GM12878 (cell line): ENCODE results near the gene MUC12. TPM values are rescaled to one million over a fixed set of nuclear protein-coding genes. Genes with fewer than 3 reads are reported as not detected.

Experiments used
- ATAC-seq: fragments of 200-7000 bp; cut with Tn5 transposase; 3 replicates; pipeline ENCODE4 v1.9.1; 2020; ENCODE audit warnings: mild to moderate bottlenecking, moderate library complexity
- BruUV-seq: library from RNA; stranded (reverse); fragments of 400-500 nt; replicated peaks from 2 replicates; lab custom pipeline; 2021; lab: Mats Ljungman, UMichigan
- CTCF ChIA-PET: fragments of 300-600 bp; sonication (Branson Sonifier 250); formaldehyde crosslinking; extraction: SDS; loops from one replicate; lab custom pipeline; 2021; ENCODE audit warnings: inconsistent platforms; lab: Yijun Ruan, JAX
- POLR2A ChIA-PET: fragments of 350-600 bp; formaldehyde crosslinking; extraction: SDS; loops from one replicate; lab custom pipeline; 2021; ENCODE audit warnings: inconsistent platforms; lab: Charles Lee
- RAD21 ChIA-PET: fragments of 300-600 bp; sonication (Branson Sonifier 250); formaldehyde crosslinking; loops from one replicate; lab custom pipeline; 2023; ENCODE audit warnings: antibody characterized with exemption; ENCODE audit not compliant: unreplicated experiment; lab: Charles Lee
- SMC1A ChIA-PET: fragments of 300-600 bp; sonication (Branson Sonifier 250); formaldehyde crosslinking; loops from one replicate; lab custom pipeline; 2023; ENCODE audit not compliant: unreplicated experiment, uncharacterized antibody; lab: Charles Lee
- DNase-seq: peaks from one replicate; pipeline ENCODE4 v3.0.0-alpha.2; 2011; ENCODE audit warnings: low read depth, low spot score
- FAIRE-seq: peaks from 3 replicates; lab custom pipeline; 2011; peaks lifted over from hg19 to GRCh38; lab: Jason Lieb, UNC
- H2AFZ ChIP-seq: 2 replicates; pipeline ENCODE4 v1.6.0; 2011; ENCODE audit warnings: low read depth, low read length, control low read depth; ENCODE audit not compliant: control insufficient read depth
- H3K27ac ChIP-seq: 2 replicates; pipeline ENCODE4 v1.5.1; 2011; ENCODE audit warnings: control low read depth; ENCODE audit not compliant: control insufficient read depth, insufficient read depth
- H3K27me3 ChIP-seq, 2 experiments: replicated peaks in 1 of 2; 2 replicates each; pipeline versions ENCODE4 v1.6.0 to v1.6.1; 2011; ENCODE audit warnings: low read length in 1 of 2; ENCODE audit not compliant: control insufficient read depth in 2 of 2, insufficient read depth in 2 of 2
- H3K36me3 ChIP-seq, 2 experiments: 2 replicates each; pipeline ENCODE4 v1.5.1; 2011; ENCODE audit warnings: low read length in 1 of 2; ENCODE audit not compliant: control insufficient read depth in 2 of 2, insufficient read depth in 2 of 2
- H3K4me1 ChIP-seq: 2 replicates; pipeline ENCODE4 v1.6.1; 2011; ENCODE audit warnings: mild to moderate bottlenecking, low read length, moderate library complexity, mixed read lengths; ENCODE audit not compliant: control insufficient read depth, insufficient read depth
- H3K4me2 ChIP-seq: 2 replicates; pipeline ENCODE4 v1.6.0; 2011; ENCODE audit warnings: control low read depth; ENCODE audit not compliant: control insufficient read depth, insufficient read depth
- H3K4me3 ChIP-seq: fragments of 200-600 bp; sonication (generic); 2 replicates; pipeline ENCODE4 v1.5.1; 2016
- H3K79me2 ChIP-seq: 2 replicates; pipeline ENCODE4 v1.6.0; 2011; ENCODE audit warnings: low read length; ENCODE audit not compliant: control insufficient read depth, insufficient read depth
- H3K9ac ChIP-seq: 2 replicates; pipeline ENCODE4 v1.8.0; 2011; ENCODE audit warnings: low read length, control low read depth, mixed read lengths; ENCODE audit not compliant: control insufficient read depth, insufficient read depth
- H3K9me3 ChIP-seq: replicated peaks from 3 replicates; pipeline ENCODE4 v1.5.1; 2011; ENCODE audit warnings: mild to moderate bottlenecking, low read length; ENCODE audit not compliant: control insufficient read depth, insufficient read depth
- H4K20me1 ChIP-seq: 2 replicates; pipeline ENCODE4 v1.6.0; 2011; ENCODE audit not compliant: control insufficient read depth, insufficient read depth
- CHD4 ChIP-seq: fragments of 200-600 bp; sonication (generic); IDR thresholded peaks from 2 replicates; pipeline ENCODE4 v1.6.1; 2016; ENCODE audit warnings: mild to moderate bottlenecking
- MEF2A ChIP-seq: IDR thresholded peaks from 2 replicates; pipeline ENCODE4 v1.6.1; 2011; ENCODE audit warnings: low read depth, mild to moderate bottlenecking, low read length, moderate library complexity; ENCODE audit not compliant: insufficient read depth
- RAD21 ChIP-seq: IDR thresholded peaks from 2 replicates; pipeline ENCODE4 v1.6.1; 2011; ENCODE audit warnings: mild to moderate bottlenecking, low read depth, low read length, moderate library complexity; ENCODE audit not compliant: insufficient read depth
- TBL1XR1 ChIP-seq: IDR thresholded peaks from 2 replicates; pipeline ENCODE4 v1.6.1; 2012; ENCODE audit warnings: low read depth, low read length, improper control_type of control experiment
- ZNF207 ChIP-seq: fragments of 450-650 bp; IDR thresholded peaks from 2 replicates; pipeline ENCODE4 v1.6.1; 2014; ENCODE audit warnings: antibody characterized with exemption, mild to moderate bottlenecking, borderline replicate concordance
- ZZZ3 ChIP-seq: IDR thresholded peaks from 2 replicates; pipeline ENCODE4 v1.6.1; 2011; ENCODE audit warnings: low read depth; ENCODE audit not compliant: control insufficient read depth, insufficient read length
- WGBS: methylation state at CpG from one replicate; pipeline ENCODE4 v1.1.6; 2016; ENCODE audit warnings: low lambda C conversion rate; ENCODE audit not compliant: insufficient replicate concordance, insufficient coverage; ENCODE audit errors: missing lambda C conversion rate; 5-methylcytosine and 5-hydroxymethylcytosine counted together
- in situ Hi-C: fragments of 300-500 bp; cut with MboI; formaldehyde crosslinking; loops from 9 replicates; pipeline ENCODE4 v1.14.3; 2018; ENCODE audit warnings: mixed read lengths
- intact Hi-C: fragments of 100-400 bp; cut with micrococcal nuclease; formaldehyde crosslinking; loops from one replicate; pipeline ENCODE4 v1.14.2; 2022; ENCODE audit not compliant: unreplicated experiment
- polyA plus RNA-seq, 11 experiments: library from polyadenylated mRNA; depleted of rRNA in 4 of 11; unstranded in 6 of 11; stranded (reverse) in 5 of 11; fragments of >200 nt; fragmentation: Nextera tagmentation in 4 of 11; fragmentation: Illumina TruSeq in 1 of 11; extraction: Ambion mirVana in 4 of 11; extraction: Trizol in 1 of 11; gene quantifications; 1 replicate in 1 of 11; 2 replicates in 10 of 11; pipeline versions ENCODE4 v1.2.1 to v1.2.3, GENCODE V29; 2011 to 2016; ENCODE audit warnings: inconsistent platforms in 2 of 11, missing spikeins in 2 of 11, low read depth in 1 of 11
- total RNA-seq, 4 experiments: library from RNA; depleted of rRNA in 3 of 4; stranded (reverse); fragments of >200 nt in 3 of 4; fragmentation: Illumina TruSeq in 1 of 4; extraction: Trizol in 1 of 4; gene quantifications; 2 replicates each; pipeline versions ENCODE4 v1.2.1 to v1.2.3, GENCODE V29; 2013 to 2021

MUC12 gene
- total and polyA plus RNA-seq, 10 of the 15 experiments (the other 5 are each of a cell fraction or from before 2014, with no cell fraction given) = 1.7 to 4.5 (median 2.6) TPM

GRCh38 chr7:101009629-101010028, 40.3 kb downstream of the MUC12 start (continued):
- TF ChIP-seq ZNF207 = no peak
- no peak for TF ChIP-seq ZZZ3
- no peak for TF ChIP-seq TBL1XR1
- no peak for TF ChIP-seq RAD21
- TF ChIP-seq MEF2A = no peak
- TF ChIP-seq, all 136 proteins: peak for 0

- Histone ChIP-seq H3K4me3 (no peak overlapping the region), H2AFZ (no peak overlapping the region), H3K79me2 (no peaks in the 10 kb centered on the region; the same call in none of the 2 replicates), H3K9ac (no peak overlapping the region), H3K4me1 (peaks cover 6% of the 10 kb centered on the region; the same call in 1 of the 2 replicates), H3K27ac (no peak overlapping the region), H3K9me3 (no peaks in the 10 kb centered on the region), H3K36me3 (no peaks in the 10 kb centered on the region; a peak in 2 of 4 replicates), H4K20me1 (no peaks in the 10 kb centered on the region), H3K27me3 (no peaks in the 10 kb centered on the region), H3K4me2 (no peak overlapping the region)
- DNase-seq (no peak), FAIRE-seq (no peak), ATAC-seq (no peak)
- no peak for TF ChIP-seq CHD4
- intact Hi-C loops = no loop called here
- ChIA-PET SMC1A (no interaction called here), POLR2A (no interaction called here), CTCF (no interaction called here), RAD21 (no interaction called here)
- no TSS peak for BruUV-seq
- 91% methylated on average over 6 of the region's 6 CpGs for WGBS
- in situ Hi-C loops = no loop called here
Observed at GRCh38 chr7:101012931-101013330, 43.6 kb downstream of the MUC12 start.
